NCI-H1092 (cell line): ENCODE data around the gene CXCL1.

Experiments
- DNase-seq: peaks from one replicate; lab custom pipeline; 2025; lab: John Stamatoyannopoulos, UW

CXCL1 gene

DNA sequence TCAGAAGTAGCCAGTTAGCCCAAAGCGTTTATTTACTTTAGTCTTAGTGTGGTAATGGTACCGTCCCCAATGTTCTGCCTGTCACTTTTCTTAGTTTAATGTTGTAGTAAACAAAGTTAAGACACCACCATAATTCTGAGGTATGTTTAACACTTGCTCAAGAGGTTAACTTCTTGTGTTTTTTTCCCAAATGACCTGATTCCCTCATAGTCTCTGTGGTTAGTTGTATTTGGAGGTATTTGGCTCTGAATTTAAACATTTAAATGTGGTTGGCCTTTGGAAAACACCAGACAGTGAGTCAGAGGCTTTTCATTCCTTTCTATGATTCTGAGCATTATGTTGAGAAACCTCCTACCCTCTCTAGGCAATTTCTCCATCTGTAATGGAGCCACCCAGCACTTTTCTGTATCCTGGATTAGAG, 47.9 kb downstream of the CXCL1 start:
- DNase-seq, result no peak

DNA sequence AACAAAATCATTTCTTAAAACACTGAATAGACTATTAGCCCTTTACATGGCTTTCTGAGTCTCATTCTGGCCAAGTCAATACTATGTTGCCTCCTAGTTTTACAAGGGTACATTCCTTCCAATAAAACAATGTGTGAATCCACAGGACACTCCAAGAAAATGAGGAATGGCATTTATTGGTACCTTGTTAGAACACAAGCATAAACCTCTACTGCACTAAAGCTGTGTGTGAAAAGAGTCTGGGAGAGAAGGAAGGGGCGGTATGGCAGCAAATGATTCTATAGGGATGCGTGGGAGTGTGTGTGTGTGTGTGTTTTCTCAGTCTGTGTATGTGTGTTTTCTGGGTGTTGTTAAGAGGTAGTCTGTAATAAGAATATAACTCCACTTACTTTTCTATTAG, 48.9 kb downstream of the CXCL1 start:
- DNase-seq, result no peak

DNA sequence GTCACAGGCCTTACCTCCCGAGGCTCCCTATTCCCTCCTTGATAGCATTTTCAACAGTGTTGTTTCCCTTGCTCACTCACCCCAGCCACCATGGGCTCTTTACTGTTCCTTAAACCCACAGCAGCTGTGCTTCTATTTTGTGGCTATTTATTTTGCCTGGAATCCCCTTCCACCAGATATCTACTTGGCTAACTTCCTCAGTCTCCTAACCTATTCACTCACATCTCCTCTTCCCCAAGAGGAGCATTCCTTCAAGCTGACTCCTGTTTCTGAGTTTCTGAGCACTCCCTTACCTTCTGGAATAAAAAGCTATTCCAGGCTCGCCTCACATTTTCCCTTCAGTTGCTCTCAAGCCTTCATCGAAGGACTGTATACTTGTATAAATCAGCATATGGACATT, 50.5 kb downstream of the CXCL1 start:
- DNase-seq, result no peak
